Kidney tubule cell (primary cell): ENCODE data around the gene GULP1.
"Not testable (repeated sequence)": the region's sequence is repeated elsewhere in the genome, so short reads cannot be mapped to it uniquely, and the experiment has no call there.

Source experiments
- DNase-seq: peaks from one replicate; pipeline ENCODE4 v3.0.0-alpha.2; 2018; ENCODE audit warnings: low spot score

GULP1 gene

GRCh38 chr2:188527581-188527993, 235.9 kb downstream of the GULP1 start:
- no peak for DNase-seq

- DNase-seq: no peak
Measured at GRCh38 chr2:188529710-188530109, 238.0 kb downstream of the GULP1 start.

GRCh38 chr2:188534875-188535274, 243.2 kb downstream of the GULP1 start:
- no peak for DNase-seq

GRCh38 chr2:188551671-188552070, 260.0 kb downstream of the GULP1 start:
- DNase-seq: no peak

GRCh38 chr2:188557081-188557480, 265.4 kb downstream of the GULP1 start:
- no peak for DNase-seq

- DNase-seq: not testable (repeated sequence)
Measured at GRCh38 chr2:188559455-188559854, 267.8 kb downstream of the GULP1 start.

- DNase-seq: no peak
Measured at GRCh38 chr2:188561473-188561979, 269.9 kb downstream of the GULP1 start.

- DNase-seq: no peak
Measured at GRCh38 chr2:188569431-188570165, 277.9 kb downstream of the GULP1 start.

- no peak for DNase-seq
Measured at GRCh38 chr2:188570370-188570769, 278.7 kb downstream of the GULP1 start.

GRCh38 chr2:188571543-188572303, 280.0 kb downstream of the GULP1 start:
- peak; percentile 29 for DNase-seq

GRCh38 chr2:188572592-188572991, 280.9 kb downstream of the GULP1 start:
- no peak for DNase-seq

GRCh38 chr2:188573453-188573852, 281.8 kb downstream of the GULP1 start:
- no peak for DNase-seq

GRCh38 chr2:188576006-188576405, 284.3 kb downstream of the GULP1 start:
- no peak for DNase-seq

- DNase-seq: no peak
Measured at GRCh38 chr2:188576651-188577050, 285.0 kb downstream of the GULP1 start.

GRCh38 chr2:188577231-188577630, 285.6 kb downstream of the GULP1 start:
- DNase-seq: no peak

GRCh38 chr2:188580738-188581137, 289.1 kb downstream of the GULP1 start:
- DNase-seq: peak; percentile 17

GRCh38 chr2:188582211-188582610, 290.5 kb downstream of the GULP1 start:
- DNase-seq: no peak

- DNase-seq: no peak
Measured at GRCh38 chr2:188588235-188588634, 296.6 kb downstream of the GULP1 start.

- no peak for DNase-seq
Measured at GRCh38 chr2:188596054-188596453, 304.4 kb downstream of the GULP1 start.

GRCh38 chr2:188598551-188598950, 306.9 kb downstream of the GULP1 start:
- DNase-seq: peak; percentile 13

- no peak for DNase-seq
Measured at GRCh38 chr2:188599140-188599539, 307.5 kb downstream of the GULP1 start.

GRCh38 chr2:188600536-188601210, 309.0 kb downstream of the GULP1 start:
- DNase-seq: peak; percentile 17

GRCh38 chr2:188601391-188601790, 309.7 kb downstream of the GULP1 start:
- DNase-seq: no peak
